H1 (cell line): ENCODE measurements around the gene GPC3. TPM values are rescaled to one million over a fixed set of nuclear protein-coding genes. Genes with fewer than 3 reads are reported as not detected.

ENCODE experiments used
- CTCF ChIA-PET: fragments of 300-600 bp; sonication (Branson Sonifier 250); formaldehyde crosslinking; loops from one replicate; lab custom pipeline; 2021; ENCODE audit not compliant: partially characterized antibody; lab: Charles Lee
- POLR2A ChIA-PET: fragments of 300-600 bp; sonication (Branson Sonifier 250); formaldehyde crosslinking; loops from one replicate; lab custom pipeline; 2021; ENCODE audit warnings: inconsistent platforms; ENCODE audit not compliant: partially characterized antibody; lab: Charles Lee
- DNase-seq, 2 experiments: peaks; one replicate each; pipeline versions ENCODE4 v3.0.0 to v3.0.0-alpha.2; 2010 to 2022; ENCODE audit warnings: low spot score in 2 of 2, low read depth in 1 of 2, mixed read lengths in 1 of 2
- FAIRE-seq: peaks from 2 replicates; lab custom pipeline; 2011; peaks lifted over from hg19 to GRCh38; lab: Jason Lieb, UNC
- H2AFZ ChIP-seq: 2 replicates; pipeline ENCODE4 v1.8.1; 2012; ENCODE audit warnings: low read length, inconsistent platforms
- H2AK5ac ChIP-seq: 2 replicates; pipeline ENCODE4 v1.6.1; 2013; ENCODE audit warnings: low read depth, low read length
- H2BK120ac ChIP-seq: replicated peaks from 2 replicates; pipeline ENCODE3; 2013; ENCODE audit warnings: low read depth, low read length, inconsistent platforms
- H2BK12ac ChIP-seq: 2 replicates; pipeline ENCODE4 v1.6.1; 2013; ENCODE audit warnings: low read depth, low read length
- H2BK15ac ChIP-seq: 2 replicates; pipeline ENCODE4 v1.6.1; 2013; ENCODE audit warnings: low read length
- H2BK20ac ChIP-seq: 2 replicates; pipeline ENCODE4 v1.6.1; 2013; ENCODE audit warnings: low read length
- H2BK5ac ChIP-seq: 2 replicates; pipeline ENCODE4 v1.6.1; 2013; ENCODE audit warnings: low read depth, low read length
- H3K14ac ChIP-seq: 2 replicates; pipeline ENCODE4 v1.6.1; 2013; ENCODE audit warnings: inconsistent platforms; ENCODE audit not compliant: insufficient read length
- H3K18ac ChIP-seq: 2 replicates; pipeline ENCODE4 v1.6.1; 2013; ENCODE audit warnings: low read length; ENCODE audit errors: extremely low read depth
- H3K23ac ChIP-seq: 2 replicates; pipeline ENCODE4 v1.6.1; 2013; ENCODE audit warnings: inconsistent platforms; ENCODE audit not compliant: insufficient read length
- H3K23me2 ChIP-seq: 2 replicates; pipeline ENCODE4 v1.6.1; 2013; ENCODE audit warnings: low read depth, low read length
- H3K27ac ChIP-seq: 2 replicates; pipeline ENCODE4 v1.6.1; 2011; ENCODE audit warnings: low read depth, low read length, inconsistent platforms
- H3K27me3 ChIP-seq, 4 experiments: replicated peaks in 1 of 4; 1 replicate in 1 of 4; 2 replicates in 3 of 4; pipeline versions ENCODE4 v1.6.1 to v1.8.1; 2011 to 2013; ENCODE audit warnings: low read length in 3 of 4, mild to moderate bottlenecking in 3 of 4, inconsistent platforms in 2 of 4, mixed read lengths in 2 of 4, moderate library complexity in 1 of 4; ENCODE audit not compliant: control insufficient read depth in 3 of 4, insufficient read depth in 3 of 4; ENCODE audit errors: extremely low read depth in 1 of 4
- H3K36me3 ChIP-seq, 4 experiments: 2 replicates each; pipeline versions ENCODE4 v1.6.1 to v1.8.1; 2011 to 2013; ENCODE audit warnings: mild to moderate bottlenecking in 4 of 4, low read length in 3 of 4, moderate library complexity in 2 of 4, control low read depth in 1 of 4, inconsistent platforms in 1 of 4; ENCODE audit not compliant: insufficient read depth in 4 of 4, control insufficient read depth in 2 of 4
- H3K4ac ChIP-seq: replicated peaks from 2 replicates; pipeline ENCODE3; 2013; ENCODE audit warnings: low read length, low read depth, mixed read lengths, inconsistent platforms; ENCODE audit not compliant: insufficient read length
- H3K4me1 ChIP-seq, 4 experiments: replicated peaks in 1 of 4; 1 replicate in 1 of 4; 2 replicates in 3 of 4; pipeline versions ENCODE4 v1.6.1 to v1.8.1; 2011 to 2013; ENCODE audit warnings: low read length in 3 of 4, inconsistent platforms in 2 of 4, mixed read lengths in 1 of 4; ENCODE audit not compliant: insufficient read depth in 4 of 4, control insufficient read depth in 3 of 4
- H3K4me2 ChIP-seq, 2 experiments: 2 replicates each; pipeline versions ENCODE4 v1.6.1 to v1.8.1; 2011 to 2013; ENCODE audit warnings: low read depth in 2 of 2, low read length in 2 of 2, control low read depth in 1 of 2, inconsistent platforms in 1 of 2, mild to moderate bottlenecking in 1 of 2; ENCODE audit not compliant: insufficient read depth in 1 of 2
- H3K4me3 ChIP-seq, 4 experiments: fragments of 200-600, 300-600 bp in 1 of 4; sonication (generic), shearing (Covaris generic), sonication (Bioruptor Twin) in 1 of 4; 2 replicates each; pipeline versions ENCODE4 v1.5.1 to v1.8.1; 2011 to 2016; ENCODE audit warnings: low read length in 4 of 4, low read depth in 3 of 4, control low read depth in 2 of 4, inconsistent platforms in 2 of 4, mild to moderate bottlenecking in 2 of 4, mixed read lengths in 1 of 4, moderate library complexity in 1 of 4; ENCODE audit not compliant: insufficient read depth in 2 of 4; ENCODE audit errors: extremely low read depth in 1 of 4
- H3K56ac ChIP-seq: replicated peaks from 2 replicates; pipeline ENCODE3; 2013; ENCODE audit warnings: low read depth, mild to moderate bottlenecking, mixed read lengths, low read length, inconsistent platforms; ENCODE audit not compliant: insufficient read length
- H3K79me1 ChIP-seq: 2 replicates; pipeline ENCODE4 v1.6.1; 2013; ENCODE audit warnings: low read depth, low read length, control low read depth
- H3K79me2 ChIP-seq, 2 experiments: 2 replicates each; pipeline versions ENCODE4 v1.6.1 to v1.8.1; 2012 to 2013; ENCODE audit warnings: low read length in 2 of 2, mild to moderate bottlenecking in 2 of 2, inconsistent platforms in 1 of 2; ENCODE audit not compliant: insufficient read depth in 2 of 2, control insufficient read depth in 1 of 2
- H3K9ac ChIP-seq, 4 experiments: replicated peaks in 1 of 4; 1 replicate in 1 of 4; 2 replicates in 3 of 4; pipeline versions ENCODE4 v1.6.1 to v1.8.1; 2011 to 2013; ENCODE audit warnings: low read depth in 3 of 4, low read length in 3 of 4, control low read depth in 2 of 4, mild to moderate bottlenecking in 2 of 4, moderate library complexity in 2 of 4, inconsistent platforms in 1 of 4; ENCODE audit errors: extremely low read depth in 1 of 4
- H3K9me3 ChIP-seq, 2 experiments: 2 replicates each; pipeline versions ENCODE4 v1.6.1 to v1.8.1; 2012 to 2013; ENCODE audit warnings: mild to moderate bottlenecking in 2 of 2, moderate library complexity in 2 of 2, control low read depth in 1 of 2, inconsistent platforms in 1 of 2, low read depth in 1 of 2, low read length in 1 of 2, mixed read lengths in 1 of 2; ENCODE audit not compliant: insufficient read depth in 2 of 2
- H4K20me1 ChIP-seq, 2 experiments: replicated peaks in 1 of 2; 2 replicates each; pipeline versions ENCODE3 to v1.8.1; 2011 to 2013; ENCODE audit warnings: inconsistent platforms in 2 of 2, low read length in 2 of 2, mild to moderate bottlenecking in 1 of 2; ENCODE audit not compliant: insufficient read depth in 2 of 2, control insufficient read depth in 1 of 2
- H4K5ac ChIP-seq: 2 replicates; pipeline ENCODE4 v1.6.1; 2013; ENCODE audit warnings: low read length, low read depth, mixed read lengths, inconsistent platforms; ENCODE audit not compliant: insufficient read length
- H4K8ac ChIP-seq: 2 replicates; pipeline ENCODE4 v1.8.0; 2013; ENCODE audit warnings: mild to moderate bottlenecking, moderate library complexity, low read length, inconsistent platforms; ENCODE audit not compliant: insufficient read depth; ENCODE audit errors: extremely low read depth
- H4K91ac ChIP-seq: replicated peaks from 2 replicates; pipeline ENCODE3; 2013; ENCODE audit warnings: low read length, mixed read lengths, inconsistent platforms; ENCODE audit not compliant: insufficient read length
- CBX5 ChIP-seq: fragments of 300-800, 300-1000 bp; sonication (generic); IDR thresholded peaks from 2 replicates; pipeline ENCODE4 v1.7.1; 2016; ENCODE audit warnings: antibody characterized with exemption, low read length, low read depth
- CBX8 ChIP-seq: fragments of 300-800, 300-1000 bp; sonication (generic); IDR thresholded peaks from 2 replicates; pipeline ENCODE4 v1.7.1; 2016; ENCODE audit warnings: low read depth, low read length, borderline replicate concordance
- CREB1 ChIP-seq: IDR thresholded peaks from 2 replicates; pipeline ENCODE4 v1.6.1; 2012; ENCODE audit warnings: inconsistent platforms
- KDM4A ChIP-seq: IDR thresholded peaks from one replicate; pipeline ENCODE4 v1.7.1; 2012; ENCODE audit warnings: low read depth, mild to moderate bottlenecking, moderate library complexity, low read length, inconsistent platforms; ENCODE audit not compliant: severe bottlenecking
- PHF8 ChIP-seq: fragments of 200-600 bp; sonication (generic); conservative IDR thresholded peaks from 2 replicates; pipeline ENCODE4 v1.7.1; 2012; ENCODE audit warnings: low read depth, mild to moderate bottlenecking, inconsistent platforms, low read length, moderate library complexity
- RAD21 ChIP-seq, 2 experiments: IDR thresholded peaks in 1 of 2; conservative IDR thresholded peaks in 1 of 2; 2 replicates each; pipeline ENCODE4 v1.6.1; 2011; ENCODE audit warnings: low read depth in 2 of 2, low read length in 2 of 2, improper control_type of control experiment in 1 of 2, inconsistent platforms in 1 of 2, mild to moderate bottlenecking in 1 of 2, moderate library complexity in 1 of 2
- RBBP5 ChIP-seq: IDR thresholded peaks from 2 replicates; pipeline ENCODE4 v1.7.1; 2012; ENCODE audit warnings: low read depth, mild to moderate bottlenecking, inconsistent platforms, low read length, moderate library complexity, borderline replicate concordance
- RFX5 ChIP-seq: IDR thresholded peaks from 2 replicates; pipeline ENCODE4 v1.6.1; 2011; ENCODE audit warnings: low read depth, low read length, improper control_type of control experiment, borderline replicate concordance
- RNF2 ChIP-seq: fragments of 200-900, 300-1000 bp; sonication (generic); IDR thresholded peaks from 2 replicates; pipeline ENCODE4 v1.7.1; 2016; ENCODE audit warnings: borderline replicate concordance, low read depth, mild to moderate bottlenecking, antibody characterized with exemption, low read length; ENCODE audit not compliant: poor library complexity, severe bottlenecking; ENCODE audit errors: missing control alignments
- YY1 ChIP-seq: IDR thresholded peaks from 2 replicates; pipeline ENCODE4 v1.6.1; 2011; ENCODE audit warnings: low read depth, mild to moderate bottlenecking, low read length
- ZNF274 ChIP-seq: IDR thresholded peaks from 2 replicates; pipeline ENCODE4 v1.7.0; 2012; ENCODE audit warnings: low read length, borderline replicate concordance; ENCODE audit errors: extremely low read depth
- WGBS, 2 experiments: shearing (Covaris generic) in 1 of 2; methylation state at CpG; one replicate each; pipeline versions ENCODE4 v1.1.6 to v1.1.7; 2013 to 2015; ENCODE audit warnings: low lambda C conversion rate in 2 of 2, mixed read lengths in 2 of 2, inconsistent platforms in 1 of 2, low coverage in 1 of 2, missing lambda C conversion rate in 1 of 2; ENCODE audit not compliant: insufficient replicate concordance in 2 of 2, insufficient coverage in 1 of 2, insufficient read length in 1 of 2; ENCODE audit errors: extremely low coverage in 1 of 2, missing lambda C conversion rate in 1 of 2; 5-methylcytosine and 5-hydroxymethylcytosine counted together
- polyA plus RNA-seq, 7 experiments: library from polyadenylated mRNA; depleted of rRNA in 3 of 7; stranded (reverse) in 5 of 7; unstranded in 2 of 7; fragments of >200 nt in 5 of 7; fragments of 200-250 nt in 2 of 7; gene quantifications; 1 replicate in 5 of 7; 2 replicates in 1 of 7; 4 replicates in 1 of 7; pipeline versions ENCODE4 v1.2.1 to v1.2.3, GENCODE V29; 2011 to 2013; ENCODE audit warnings: missing spikeins in 2 of 7, mixed read lengths in 2 of 7
- total RNA-seq: library from RNA; stranded (reverse); fragmentation: NEBNext Ultra II Directional; extraction: Animal tissue kit (Norgen Biotek cat#: 25700); gene quantifications from 2 replicates; pipeline ENCODE4 v1.2.1, GENCODE V29; 2021
- TF ChIP-seq, protein P1 (sequence below): IDR thresholded peaks from 2 replicates; pipeline ENCODE4 v1.6.1; 2011; ENCODE audit warnings: low read length, improper control_type of control experiment

The GPC3 gene
- total and polyA plus RNA-seq, 2 of the 8 experiments (the other 6 are each of a cell fraction or from before 2014, with no cell fraction given) = 64.8 to 71.9 TPM

DNA sequence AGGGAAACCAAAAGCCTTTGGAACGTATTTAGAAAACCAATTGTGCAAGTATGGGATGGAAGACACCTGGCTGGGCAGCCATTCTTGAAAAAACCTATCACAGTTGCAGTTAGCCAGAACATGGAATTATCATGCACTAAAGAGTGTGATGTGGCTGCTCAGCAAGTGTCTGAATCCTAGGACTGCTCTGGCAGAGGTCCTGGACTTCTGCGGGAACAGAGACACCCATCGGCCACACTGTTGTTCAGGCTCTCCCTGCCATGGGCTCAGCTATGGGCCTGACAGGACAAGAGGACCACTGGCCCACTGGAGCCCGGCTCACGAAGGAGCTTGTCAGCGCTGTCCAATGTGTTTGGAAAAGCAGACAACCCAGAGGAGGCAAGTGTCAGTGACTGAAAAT, 454.4 kb downstream of the GPC3 start:
- CTCF ChIA-PET = interaction anchor here (0.6 kb wide), 1 partner anchor 57 kb away, joined by 3 read pairs; no protein-coding TSS in a partner anchor
- no peak overlapping the region for H3K4me3 ChIP-seq
- no peak overlapping the region for H4K5ac ChIP-seq
- H3K56ac ChIP-seq = no peak overlapping the region
- no peak overlapping the region for H4K91ac ChIP-seq
- POLR2A ChIA-PET = no interaction called here
- H3K23ac ChIP-seq = no peak overlapping the region
- no peak overlapping the region for H2BK15ac ChIP-seq
- H3K27ac ChIP-seq = no peak overlapping the region
- H2BK20ac ChIP-seq = no peak overlapping the region
- no peaks in the 10 kb centered on the region for H3K79me1 ChIP-seq
- H2AFZ ChIP-seq = no peak overlapping the region
- H3K23me2 ChIP-seq = no peaks in the 10 kb centered on the region
- no peak overlapping the region for H3K14ac ChIP-seq
- peak overlapping the region; percentile 68; the same call in 1 of the 2 replicates for H4K8ac ChIP-seq
- H2BK5ac ChIP-seq = no peak overlapping the region
- H3K9me3 ChIP-seq = no peaks in the 10 kb centered on the region
- no peak overlapping the region for H3K4me2 ChIP-seq
- no peak overlapping the region for H2BK12ac ChIP-seq
- peaks cover 0 to 4% (median 0%) of the 10 kb centered on the region in 4 experiments; a peak in 1 of 8 replicates for H3K36me3 ChIP-seq
- H3K4me1 ChIP-seq = peaks cover 0 to 7% (median under 1%) of the 10 kb centered on the region in 4 experiments; a peak in 3 of 7 replicates
- no peak overlapping the region for H3K9ac ChIP-seq
- no peak overlapping the region for H3K4ac ChIP-seq
- H3K79me2 ChIP-seq = no peaks in the 10 kb centered on the region
- FAIRE-seq (peak; percentile 28), DNase-seq (no peak)
- no peak overlapping the region for H2AK5ac ChIP-seq
- no peak overlapping the region for H3K18ac ChIP-seq
- no peak overlapping the region for H2BK120ac ChIP-seq
- H4K20me1 ChIP-seq = no peaks in the 10 kb centered on the region
- 88% methylated on average over 6 of the region's 6 CpGs; no CpG with 5 or more reads in 1 of the 2 experiments for WGBS, 2 experiments
- no peaks in the 10 kb centered on the region for H3K27me3 ChIP-seq
- TF ChIP-seq PHF8 = no peak
- no peak for TF ChIP-seq CBX8
- TF ChIP-seq KDM4A = no peak
- no peak for TF ChIP-seq CBX5
- no peak for TF ChIP-seq RNF2
- no peak for TF ChIP-seq RBBP5
- TF ChIP-seq, protein P1, sequence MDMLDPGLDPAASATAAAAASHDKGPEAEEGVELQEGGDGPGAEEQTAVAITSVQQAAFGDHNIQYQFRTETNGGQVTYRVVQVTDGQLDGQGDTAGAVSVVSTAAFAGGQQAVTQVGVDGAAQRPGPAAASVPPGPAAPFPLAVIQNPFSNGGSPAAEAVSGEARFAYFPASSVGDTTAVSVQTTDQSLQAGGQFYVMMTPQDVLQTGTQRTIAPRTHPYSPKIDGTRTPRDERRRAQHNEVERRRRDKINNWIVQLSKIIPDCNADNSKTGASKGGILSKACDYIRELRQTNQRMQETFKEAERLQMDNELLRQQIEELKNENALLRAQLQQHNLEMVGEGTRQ = no peak
- no peak for TF ChIP-seq YY1
- no peak for TF ChIP-seq RAD21 (IDR thresholded peaks at IDR 0.05 in 1 of 2, conservative IDR thresholded peaks at IDR 0.05 in 1 of 2; ENCODE audit: low read depth in 2 of 2, low read length in 2 of 2)
- no peak for TF ChIP-seq RFX5
- no peak for TF ChIP-seq CREB1
- no peak for TF ChIP-seq ZNF274
